Mucosa of descending colon (tissue), 3 donors: ENCODE data around the gene ESYT2. TPM values are rescaled to one million over a fixed set of nuclear protein-coding genes. Genes with fewer than 3 reads are reported as not detected.
"Not testable (repeated sequence)": the region's sequence is repeated elsewhere in the genome, so short reads cannot be mapped to it uniquely, and the experiment has no call there.

Experiments
- ATAC-seq: fragments of 200-7000 bp; cut with Tn5 transposase; one replicate; pipeline ENCODE4 v1.9.1; 2020; ENCODE audit warnings: mild to moderate bottlenecking, moderate library complexity
- DNase-seq, 3 donors: peaks; one replicate each; pipeline ENCODE4 v3.0.0-alpha.2; 2020
- H3K36me3 ChIP-seq: fragments of 200-600 bp; one replicate; pipeline ENCODE4 v1.8.0; 2021; ENCODE audit warnings: low read depth, mild to moderate bottlenecking
- H3K4me1 ChIP-seq: fragments of 200-600 bp; one replicate; pipeline ENCODE4 v1.8.0; 2021; ENCODE audit warnings: low read depth, mild to moderate bottlenecking
- H3K4me3 ChIP-seq: fragments of 200-600 bp; one replicate; pipeline ENCODE4 v1.8.0; 2021; ENCODE audit warnings: mild to moderate bottlenecking
- H3K9me3 ChIP-seq: fragments of 200-600 bp; one replicate; pipeline ENCODE4 v1.8.0; 2021; ENCODE audit warnings: mild to moderate bottlenecking
- CTCF ChIP-seq: fragments of 200-600 bp; IDR thresholded peaks from one replicate; pipeline ENCODE4 v1.8.0; 2022; ENCODE audit warnings: antibody characterized with exemption, mild to moderate bottlenecking
- intact Hi-C, 2 donors: fragments of 100-400 bp; cut with DNase I in 1 of 2; cut with micrococcal nuclease in 1 of 2; formaldehyde crosslinking; loops; one replicate each; pipeline versions ENCODE4 v1.11.0 to v1.11.1; 2022; cut with DNase I, micrococcal nuclease
- total RNA-seq, 3 donors: library from RNA; stranded (reverse); fragmentation: NEBNext Ultra II Directional in 2 of 3; extraction: Animal tissue kit (Norgen Biotek cat#: 25700) in 2 of 3; gene quantifications; one replicate each; pipeline versions ENCODE4 v1.2.1 to v1.2.4, GENCODE V29; 2021 to 2023
- donor health status: DM: no; HTN: no; CAD: no; lungs with moderate emphysema.
- donor health status: DM: no; HTN: no; CAD: no.
- donor health status: DM: no; HTN: yes; CAD: no.

ESYT2 gene
- total RNA-seq, 3 donors from 2014 or later = 66.8 to 89.3 (median 69.0) TPM

DNA sequence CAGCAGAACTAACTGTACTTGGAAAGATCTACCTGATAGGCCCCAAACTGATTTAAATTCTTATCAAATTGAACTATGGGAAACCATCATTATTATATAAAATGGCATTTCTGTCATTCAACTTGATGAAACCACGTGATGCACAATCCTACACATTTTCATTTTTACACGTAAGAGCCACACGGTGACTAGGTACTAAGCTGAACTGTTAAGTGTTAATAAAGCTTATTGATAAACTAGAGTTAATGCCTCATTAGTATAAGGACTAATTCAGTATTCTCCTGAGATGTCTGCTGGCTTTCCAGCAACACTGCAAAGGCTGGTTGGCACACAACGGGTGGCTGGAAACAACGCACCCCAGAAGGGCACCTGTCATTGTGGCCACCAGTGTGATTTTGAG, 129.3 kb downstream of the ESYT2 start:
- TF ChIP-seq CTCF = no peak
- Histone ChIP-seq H3K9me3 (no peaks in the 10 kb centered on the region), H3K4me1 (peaks cover 4% of the 10 kb centered on the region), H3K4me3 (no peak overlapping the region), H3K36me3 (no peaks in the 10 kb centered on the region)
- DNase-seq = no peak
- intact Hi-C loops = no loop called here
- ATAC-seq = no peak

DNA sequence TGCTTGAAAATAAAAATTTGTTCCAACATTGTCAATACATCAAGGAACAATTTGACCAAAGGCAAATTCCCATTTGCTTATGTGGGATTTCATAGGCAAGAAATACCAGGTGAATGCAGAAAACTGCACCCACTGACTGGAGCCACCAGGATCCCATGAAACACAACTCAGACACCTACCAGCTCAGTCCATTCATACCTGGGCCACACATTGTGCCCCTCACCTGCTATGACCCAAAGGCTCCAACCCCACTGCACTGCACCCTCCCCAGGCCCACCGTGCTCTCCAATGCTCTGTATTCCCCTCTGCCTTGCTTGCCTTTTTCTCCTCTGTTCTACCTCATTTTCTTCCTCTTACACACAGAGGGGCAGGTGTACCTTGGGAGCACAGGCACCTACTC, 130.0 kb downstream of the ESYT2 start:
- ATAC-seq = no peak
- Histone ChIP-seq H3K4me3 (no peak overlapping the region), H3K4me1 (peaks cover 4% of the 10 kb centered on the region), H3K9me3 (no peaks in the 10 kb centered on the region), H3K36me3 (no peaks in the 10 kb centered on the region)
- no peak for TF ChIP-seq CTCF
- intact Hi-C loops = loop anchor here in 1 of 2 donors (10.0 kb wide), 1 partner anchor 275 kb away; no protein-coding TSS in a partner anchor
- DNase-seq = no peak

DNA sequence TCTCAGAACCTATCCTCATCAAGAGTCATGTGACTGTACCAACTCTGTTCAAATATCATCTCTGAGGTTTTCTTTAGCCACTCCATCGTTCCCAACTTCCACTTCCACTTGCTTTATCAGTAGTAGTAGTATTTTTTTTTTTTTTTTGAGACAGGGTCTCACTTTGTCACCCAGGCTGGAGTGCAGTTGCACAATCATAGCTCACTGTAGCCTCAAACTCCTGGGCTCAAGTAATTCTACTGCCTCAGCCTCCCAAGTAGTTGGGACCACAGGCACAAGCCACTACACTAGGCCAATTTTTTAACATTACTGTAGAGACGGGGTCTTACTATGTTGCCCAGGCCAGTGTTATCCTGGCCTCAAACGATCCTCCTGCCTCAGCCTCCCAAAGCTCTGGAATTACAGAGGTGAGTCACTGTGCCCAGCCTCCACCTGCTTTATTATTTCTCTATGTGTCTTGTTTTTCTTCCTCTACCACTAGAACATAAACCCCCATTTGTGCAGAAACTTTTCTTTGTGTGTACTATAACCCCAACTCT, 130.6 kb downstream of the ESYT2 start:
- Histone ChIP-seq H3K9me3 (no peaks in the 10 kb centered on the region), H3K4me3 (no peak overlapping the region), H3K36me3 (no peaks in the 10 kb centered on the region), H3K4me1 (peaks cover 4% of the 10 kb centered on the region)
- TF ChIP-seq CTCF = no peak
- no peak for ATAC-seq
- DNase-seq = no peak
- intact Hi-C loops = loop anchor here in 1 of 2 donors (10.0 kb wide), 1 partner anchor 276 kb away; no protein-coding TSS in a partner anchor

GRCh38 chr7:158697597-158697996, 131.7 kb downstream of the ESYT2 start:
- H3K4me3 ChIP-seq, H3K36me3 ChIP-seq, H3K9me3 ChIP-seq, DNase-seq, H3K4me1 ChIP-seq, ATAC-seq: not testable (repeated sequence)
- intact Hi-C loops = loop anchor here in 1 of 2 donors (10.0 kb wide), 1 partner anchor 277 kb away; no protein-coding TSS in a partner anchor

GRCh38 chr7:158695726-158696452, 133.4 kb downstream of the ESYT2 start:
- peak; percentile 99 for ATAC-seq
- intact Hi-C loops = loop anchor here in 1 of 2 donors (10.0 kb wide), 1 partner anchor 279 kb away; no protein-coding TSS in a partner anchor

More at GRCh38 chr7:158695726-158696452, 133.4 kb downstream of the ESYT2 start:
- Histone ChIP-seq H3K4me1 (peaks cover 4% of the 10 kb centered on the region), H3K4me3 (no peak overlapping the region), H3K9me3 (no peaks in the 10 kb centered on the region), H3K36me3 (no peaks in the 10 kb centered on the region)
- DNase-seq = peak in 2 of 3 donors; percentile 40 to 84
- peak; percentile 32 for TF ChIP-seq CTCF
